Forelimb muscle (tissue), 1 donor: ENCODE data around the gene THRAP3. TPM values are rescaled to one million over a fixed set of nuclear protein-coding genes. Genes with fewer than 3 reads are reported as not detected.
A peak's percentile ranks its signal among the peaks of the same experiment; 100 is the strongest.
"Not testable (repeated sequence)": the region's sequence is repeated elsewhere in the genome, so short reads cannot be mapped to it uniquely, and the experiment has no call there.

Source experiments
- DNase-seq: peaks from one replicate; pipeline ENCODE4 v3.0.0-alpha.2; 2013; ENCODE audit warnings: low read depth
- polyA plus RNA-seq: library from polyadenylated mRNA; unstranded; fragments of 120-200 nt; gene quantifications from one replicate; pipeline ENCODE4 v1.2.1, GENCODE V29; 2013; ENCODE audit not compliant: insufficient read length

The THRAP3 gene
- polyA plus RNA-seq, result 91.2 TPM

DNA sequence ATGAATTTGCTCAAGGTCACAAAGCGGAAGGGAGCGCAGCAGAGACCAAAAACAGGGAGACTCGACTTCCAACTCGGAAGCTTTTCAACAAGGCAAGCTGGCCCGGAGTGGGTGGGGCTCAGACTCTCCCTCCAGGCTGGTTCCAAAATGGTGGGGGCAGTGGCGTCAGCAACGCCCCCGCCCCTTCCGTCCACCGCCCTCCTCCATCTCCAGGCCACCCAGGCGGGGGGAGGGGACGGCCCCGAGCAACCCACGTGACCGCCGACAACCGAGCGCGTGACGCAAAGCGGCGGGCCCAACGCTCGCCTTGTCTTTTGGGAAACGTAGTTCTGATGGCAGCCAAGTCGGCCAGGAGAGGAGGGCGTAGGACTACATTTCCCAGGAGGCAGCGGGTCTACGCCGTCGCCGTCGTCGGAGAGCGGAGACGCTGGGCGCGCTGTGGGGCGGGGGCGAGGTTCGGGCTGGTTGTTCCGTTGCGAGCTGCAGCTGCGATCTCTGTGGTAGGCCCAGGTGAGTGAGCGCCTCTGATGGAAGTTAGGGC, at the start of gene THRAP3:
Gene THRAP3 (plus strand): TSS at position 448 of the 541 bp plus-strand sequence. CDS start 58,121 bp downstream, outside the sequence.
- DNase-seq, result peak; percentile 98

DNA sequence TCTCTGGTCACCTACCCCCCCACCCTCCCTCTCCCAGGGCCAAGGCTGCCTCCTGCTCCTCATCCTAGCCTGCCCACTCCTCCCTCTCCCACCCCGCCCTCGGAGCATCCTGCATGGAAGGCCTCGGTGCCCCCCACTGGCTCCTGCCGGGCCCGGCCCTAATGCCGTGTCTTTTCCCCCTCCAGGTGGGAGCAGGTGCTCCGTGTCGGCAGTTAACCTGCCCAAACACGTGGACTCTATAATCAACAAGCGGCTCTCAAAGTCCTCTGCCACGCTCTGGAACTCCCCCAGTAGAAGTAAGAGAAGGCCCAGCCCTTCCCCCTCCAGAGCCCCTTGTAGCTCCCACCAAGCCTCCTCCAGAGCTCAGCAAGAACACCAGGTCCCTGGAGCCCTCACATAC, 49.5 kb upstream of the THRAP3 start:
- DNase-seq, result no peak

- DNase-seq, result no peak
Observed at GRCh38 chr1:36175137-36176095, 48.8 kb upstream of the THRAP3 start.

DNA sequence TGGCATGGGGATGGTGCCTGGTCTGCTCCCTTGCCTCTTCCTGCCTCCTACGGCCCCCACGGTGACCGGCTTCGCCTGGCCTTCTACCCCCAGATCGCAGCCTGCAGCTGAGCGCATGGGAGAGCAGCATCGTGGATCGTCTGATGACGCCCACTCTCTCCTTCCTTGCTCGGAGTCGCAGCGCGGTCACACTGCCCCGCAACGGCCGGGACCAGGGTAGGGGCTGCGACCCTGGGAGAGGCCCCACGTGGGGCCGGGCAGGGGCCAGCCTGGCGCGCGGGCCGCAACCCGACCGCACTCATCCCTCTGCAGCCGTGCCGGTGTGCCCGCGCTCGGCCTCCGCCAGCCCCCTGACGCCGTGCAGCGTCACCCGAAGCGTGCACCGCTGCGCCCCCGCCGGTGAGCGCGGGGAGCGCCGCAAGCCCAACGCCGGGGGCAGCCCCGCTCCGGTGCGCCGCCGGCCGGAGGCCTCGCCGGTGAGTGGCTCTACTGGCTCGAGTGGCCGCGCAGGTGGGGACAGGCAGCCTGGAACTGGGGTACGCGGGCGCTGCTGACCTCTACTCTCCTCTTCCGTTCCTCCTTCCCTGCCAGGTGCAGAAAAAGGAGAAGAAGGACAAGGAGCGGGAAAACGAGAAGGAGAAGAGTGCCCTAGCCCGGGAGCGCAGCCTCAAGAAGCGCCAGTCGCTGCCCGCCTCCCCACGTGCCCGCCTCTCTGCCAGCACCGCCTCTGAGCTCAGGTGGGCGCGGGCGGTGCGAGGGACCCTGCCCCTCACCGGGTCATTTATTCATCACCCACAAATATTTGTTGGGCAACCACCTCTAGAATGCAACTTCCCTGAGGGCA, 47.9 kb upstream of the THRAP3 start:
- DNase-seq, result no peak

- no peak for DNase-seq
Observed at GRCh38 chr1:36177589-36178431, 46.4 kb upstream of the THRAP3 start.

DNA sequence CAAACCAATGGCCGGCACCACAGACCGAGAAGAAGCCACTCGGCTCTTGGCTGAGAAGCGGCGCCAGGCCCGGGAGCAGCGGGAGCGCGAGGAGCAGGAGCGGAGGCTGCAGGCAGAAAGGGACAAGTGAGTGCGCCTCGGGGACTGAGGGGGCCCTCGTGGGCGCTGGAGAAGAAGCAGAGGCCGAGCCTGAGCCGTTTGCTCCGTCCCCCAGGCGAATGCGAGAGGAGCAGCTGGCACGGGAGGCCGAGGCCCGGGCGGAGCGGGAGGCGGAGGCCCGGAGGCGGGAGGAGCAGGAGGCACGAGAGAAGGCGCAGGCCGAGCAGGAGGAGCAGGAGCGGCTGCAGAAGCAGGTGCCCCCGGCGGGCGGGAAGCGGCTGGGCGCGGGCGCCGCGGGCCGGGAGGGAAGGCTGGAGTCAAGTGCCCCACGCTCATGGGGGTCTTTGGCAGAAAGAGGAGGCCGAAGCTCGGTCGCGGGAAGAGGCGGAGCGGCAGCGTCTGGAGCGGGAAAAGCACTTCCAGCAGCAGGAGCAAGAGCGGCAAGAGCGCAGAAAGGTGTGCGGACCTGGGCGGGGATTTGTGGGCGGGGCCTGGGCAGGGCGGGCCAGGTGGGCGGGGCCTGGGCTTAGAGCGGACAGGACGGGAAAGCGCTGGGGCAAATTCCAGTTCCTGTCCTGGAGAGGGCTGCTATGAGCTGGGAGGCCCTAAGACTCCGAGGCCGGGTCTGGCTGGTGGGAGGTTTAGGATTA, 45.6 kb upstream of the THRAP3 start:
- no peak for DNase-seq

GRCh38 chr1:36179220-36179600, 45.0 kb upstream of the THRAP3 start:
- DNase-seq, result no peak

DNA sequence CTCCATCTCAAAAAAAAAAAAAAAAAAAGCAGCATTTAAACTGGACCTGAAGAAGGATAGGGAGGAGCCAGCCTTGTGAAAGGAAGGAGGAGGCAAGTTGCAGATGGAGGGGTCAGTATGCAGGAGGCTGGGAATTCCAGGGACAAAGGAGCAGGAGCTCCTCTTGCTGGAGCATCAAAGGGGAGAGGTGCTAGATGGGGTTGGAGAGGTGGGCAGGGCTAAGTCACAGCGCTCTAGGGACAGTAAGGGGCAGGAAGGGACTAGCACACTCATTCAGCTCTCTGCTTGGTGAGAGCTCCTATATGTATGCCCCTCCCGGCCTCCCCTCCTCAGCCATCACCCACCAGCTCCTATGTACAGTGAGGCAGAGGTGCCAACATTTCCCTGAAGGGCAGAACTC, 41.5 kb upstream of the THRAP3 start:
- DNase-seq, result no peak

DNA sequence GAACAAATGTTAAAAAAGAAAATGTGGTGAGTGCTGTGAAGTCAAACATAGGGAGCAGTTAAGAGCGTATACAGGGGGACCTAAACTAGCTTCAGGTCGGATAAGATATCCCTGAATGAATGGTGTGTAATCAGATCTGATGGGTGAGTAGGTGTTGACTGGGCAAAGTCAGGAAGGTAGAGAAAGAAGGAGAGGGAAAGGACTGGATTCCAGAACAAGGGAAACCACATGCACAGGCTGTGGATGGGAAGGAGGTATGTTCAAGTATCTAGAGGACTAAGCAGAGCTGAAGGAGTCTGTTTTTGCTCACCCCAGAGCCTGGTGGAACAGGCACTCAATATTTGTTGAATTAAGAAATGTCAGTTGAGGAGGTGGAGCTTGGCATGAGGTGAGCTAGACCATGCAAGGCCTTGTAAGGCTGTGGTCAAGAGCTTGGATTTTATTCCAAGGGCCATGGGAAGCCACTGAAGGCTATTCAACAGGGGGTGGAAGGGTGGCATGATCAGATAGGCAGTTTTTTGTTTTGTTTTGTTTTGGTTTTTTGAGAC, 40.9 kb upstream of the THRAP3 start:
- DNase-seq, result no peak

DNA sequence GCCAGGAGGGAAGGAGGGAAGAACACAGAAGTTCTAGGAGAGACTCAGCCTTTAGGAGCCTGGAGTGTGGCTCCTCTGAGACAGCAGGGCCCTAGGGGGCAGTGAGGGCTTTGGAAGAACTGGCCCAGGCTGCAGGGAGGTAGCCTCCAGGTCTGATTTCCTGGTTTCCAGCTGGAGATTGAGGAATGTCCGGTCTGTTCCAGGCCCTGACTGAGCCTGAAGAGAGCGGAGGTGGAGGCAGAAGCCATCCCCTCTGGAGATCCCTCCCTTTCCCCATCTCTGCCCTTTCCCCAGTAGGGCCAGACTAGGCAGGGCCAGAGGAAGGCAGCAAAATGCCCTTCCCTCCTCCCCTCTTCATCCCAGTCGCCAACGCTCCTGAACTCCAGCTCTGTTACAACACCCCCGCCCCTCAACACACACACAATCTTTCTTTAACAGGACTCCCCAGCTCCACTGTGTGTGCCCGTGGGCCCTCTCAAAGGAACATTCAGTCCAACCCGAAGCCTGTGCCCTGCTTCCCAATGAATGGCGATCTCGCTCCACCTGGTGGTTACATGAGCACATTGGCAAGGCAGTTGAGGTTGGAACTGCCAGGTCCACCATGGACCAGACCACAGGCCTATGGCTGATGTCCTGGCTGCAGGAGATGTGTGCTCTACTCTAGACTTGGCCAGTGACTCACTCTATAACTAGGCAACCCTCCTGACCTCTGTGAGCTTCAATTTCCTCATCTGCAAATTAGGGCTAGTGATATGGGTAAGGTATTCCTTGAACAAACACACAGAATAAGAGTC, 36.2 kb upstream of the THRAP3 start:
- peak; percentile 58 for DNase-seq

DNA sequence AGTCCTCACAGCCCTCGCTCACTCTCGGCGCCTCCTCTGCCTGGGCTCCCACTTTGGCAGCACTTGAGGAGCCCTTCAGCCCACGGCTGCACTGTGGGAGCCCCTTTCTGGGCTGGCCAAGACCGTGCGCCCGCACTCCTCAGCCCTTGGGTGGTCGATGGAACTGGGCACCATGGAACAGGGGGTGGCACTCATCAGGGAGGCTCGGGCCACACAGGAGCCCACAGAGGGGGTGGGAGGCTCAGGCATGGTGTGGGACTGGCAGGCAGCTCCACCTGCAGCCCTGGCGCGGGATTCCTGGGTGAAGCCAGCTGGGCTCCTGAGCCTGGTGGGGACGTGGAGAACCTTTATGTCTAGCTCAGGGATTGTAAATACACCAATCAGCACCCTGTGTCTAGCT, 27.4 kb upstream of the THRAP3 start:
- DNase-seq, result not testable (repeated sequence)

GRCh38 chr1:36198641-36199040, 25.6 kb upstream of the THRAP3 start:
- no peak for DNase-seq

DNA sequence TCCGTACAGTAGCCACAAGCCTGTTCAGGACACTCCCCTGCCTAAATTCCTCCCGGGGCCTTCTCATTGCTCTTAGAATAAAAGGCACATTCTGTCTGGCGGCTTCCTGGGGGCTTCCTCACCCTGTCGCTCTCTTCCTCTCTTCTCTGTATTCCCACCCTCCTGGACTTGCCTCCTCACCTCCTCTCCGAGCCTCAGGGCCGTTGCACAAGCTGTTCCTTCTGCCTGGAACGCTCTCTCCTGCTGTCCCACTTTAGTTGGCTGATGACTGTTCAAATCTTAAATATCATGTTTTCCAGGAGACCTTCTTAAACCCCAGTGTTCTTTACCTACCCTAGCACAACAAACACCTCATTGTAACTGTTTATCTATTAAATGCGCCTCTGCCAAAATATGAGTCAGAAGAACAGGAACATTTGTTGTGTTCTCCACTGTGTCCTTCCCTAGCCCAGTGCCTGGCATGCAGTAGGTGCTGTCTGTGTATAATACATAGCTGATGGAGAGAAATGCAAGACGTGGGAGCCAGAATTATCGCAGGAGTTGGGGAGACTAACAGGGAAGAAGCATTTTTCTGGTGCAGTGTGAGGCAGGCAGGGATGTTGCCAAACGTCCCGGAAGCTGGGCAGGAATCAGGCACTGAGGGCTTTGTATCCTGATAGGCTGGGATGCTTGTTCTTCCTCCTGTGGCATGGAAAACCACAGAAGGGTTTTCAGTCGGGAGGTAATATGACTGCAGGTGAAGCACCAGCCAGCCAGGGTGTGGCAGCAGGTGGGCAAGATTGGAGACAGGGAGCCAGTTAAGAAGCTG, 24.1 kb upstream of the THRAP3 start:
- no peak for DNase-seq

- DNase-seq, result no peak
Observed at GRCh38 chr1:36203027-36203553, 21.2 kb upstream of the THRAP3 start.

GRCh38 chr1:36203554-36204346, 20.5 kb upstream of the THRAP3 start:
- DNase-seq, result no peak

GRCh38 chr1:36204347-36204909, 19.8 kb upstream of the THRAP3 start:
- DNase-seq, result no peak

GRCh38 chr1:36206323-36206858, 17.9 kb upstream of the THRAP3 start:
- DNase-seq, result no peak
